ENCODE measurements around the gene STEAP2. TPM values are rescaled to one million over a fixed set of nuclear protein-coding genes. Genes with fewer than 3 reads are reported as not detected.

The STEAP2 gene
- 10 to 100 TPM in 2 of 6 donors, 1 to 10 TPM in 4; 2.6 to 18.7 (median 8.1) TPM for total RNA-seq

GRCh38 chr7:90211391-90212148, at the start of gene STEAP2:
Gene STEAP2 (plus strand): TSS chr7:90211740. CDS start chr7:90225083, 13,343 bp downstream.
- H3K4me1 ChIP-seq, result peaks cover 3 to 14% (median 8%) of the 10 kb centered on the region in 4 donors
- no peaks in the 10 kb centered on the region for H3K36me3 ChIP-seq
- H3K9me3 ChIP-seq, result no peaks in the 10 kb centered on the region
- peak; percentile 95 to 98 for ATAC-seq (ENCODE audit: low FRiP score in 2 of 2)
- 2% methylated on average over 17 to 65 of the region's 73 CpGs for WGBS, 2 donors
- peak within 1 kb of the TSS; percentile 52 to 86 (median 74) for H3K27ac ChIP-seq
- H3K4me3 ChIP-seq, result peak within 1 kb of the TSS; percentile 45 to 65 (median 50)
- DNase-seq, result peak; percentile 58 to 96
- H3K27me3 ChIP-seq, result peaks cover 0 to 3% (median 0%) of the 10 kb centered on the region in 4 donors
- TF ChIP-seq EP300 (IDR thresholded peaks at IDR 0.05), result no peak
- peak; percentile 18 to 82 (median 66) for TF ChIP-seq CTCF (IDR thresholded peaks at IDR 0.05)
- peak in 2 of 4 donors; percentile 51 to 67 for TF ChIP-seq POLR2A (IDR thresholded peaks at IDR 0.05)
- TF ChIP-seq POLR2AphosphoS5 (IDR thresholded peaks at IDR 0.05), result peak; percentile 30 to 45

- WGBS, 2 donors, result 87 to 92% methylated on average over 5 of the region's 5 CpGs
These were observed 48.0 kb upstream of the STEAP2 start for GRCh38 chr7:90163534-90163933.

GRCh38 chr7:90165724-90166123, 45.8 kb upstream of the STEAP2 start:
- Histone ChIP-seq H3K27ac (no peak overlapping the region), H3K4me3 (no peak overlapping the region), H3K27me3 (no peaks in the 10 kb centered on the region), H3K9me3 (no peaks in the 10 kb centered on the region), H3K36me3 (no peaks in the 10 kb centered on the region), H3K4me1 (no peaks in the 10 kb centered on the region)
- WGBS, 2 donors, result 62 to 74% methylated on average over 2 of the region's 2 CpGs
- TF ChIP-seq EP300 (IDR thresholded peaks at IDR 0.05), result no peak
- no peak for TF ChIP-seq POLR2AphosphoS5 (IDR thresholded peaks at IDR 0.05)
- TF ChIP-seq POLR2A (IDR thresholded peaks at IDR 0.05), result no peak
- TF ChIP-seq CTCF (IDR thresholded peaks at IDR 0.05), result no peak
- no peak for ATAC-seq (ENCODE audit: low FRiP score in 2 of 2)
- DNase-seq, result no peak

More at GRCh38 chr7:90163534-90163933, 48.0 kb upstream of the STEAP2 start:
- ATAC-seq (ENCODE audit: low FRiP score in 2 of 2) (no peak), DNase-seq (no peak)
- Histone ChIP-seq H3K4me3 (no peak overlapping the region), H3K9me3 (no peaks in the 10 kb centered on the region), H3K27ac (no peak overlapping the region), H3K36me3 (no peaks in the 10 kb centered on the region), H3K27me3 (no peaks in the 10 kb centered on the region), H3K4me1 (no peaks in the 10 kb centered on the region)
- TF ChIP-seq EP300 (IDR thresholded peaks at IDR 0.05) (no peak), POLR2A (IDR thresholded peaks at IDR 0.05) (no peak), CTCF (IDR thresholded peaks at IDR 0.05) (no peak), POLR2AphosphoS5 (IDR thresholded peaks at IDR 0.05) (no peak)

- TF ChIP-seq POLR2AphosphoS5 (IDR thresholded peaks at IDR 0.05) (no peak), CTCF (IDR thresholded peaks at IDR 0.05) (no peak), EP300 (IDR thresholded peaks at IDR 0.05) (no peak), POLR2A (IDR thresholded peaks at IDR 0.05) (no peak)
- no peak for ATAC-seq (ENCODE audit: low FRiP score in 2 of 2)
- Histone ChIP-seq H3K27me3 (no peaks in the 10 kb centered on the region), H3K4me3 (no peak overlapping the region), H3K27ac (no peak overlapping the region), H3K9me3 (no peaks in the 10 kb centered on the region), H3K4me1 (no peaks in the 10 kb centered on the region), H3K36me3 (no peaks in the 10 kb centered on the region)
- no peak for DNase-seq
- WGBS, 2 donors, result 87 to 90% methylated on average over 3 of the region's 3 CpGs
These were observed 45.4 kb upstream of the STEAP2 start for GRCh38 chr7:90166153-90166552.
